GM10847 (cell line): ENCODE data around the gene KCTD17.

Experiments
- POLR2A ChIP-seq: IDR thresholded peaks from 2 replicates; pipeline ENCODE4 v1.6.1; 2011; ENCODE audit not compliant: insufficient read length; ENCODE audit errors: extremely low read depth

The KCTD17 gene

DNA sequence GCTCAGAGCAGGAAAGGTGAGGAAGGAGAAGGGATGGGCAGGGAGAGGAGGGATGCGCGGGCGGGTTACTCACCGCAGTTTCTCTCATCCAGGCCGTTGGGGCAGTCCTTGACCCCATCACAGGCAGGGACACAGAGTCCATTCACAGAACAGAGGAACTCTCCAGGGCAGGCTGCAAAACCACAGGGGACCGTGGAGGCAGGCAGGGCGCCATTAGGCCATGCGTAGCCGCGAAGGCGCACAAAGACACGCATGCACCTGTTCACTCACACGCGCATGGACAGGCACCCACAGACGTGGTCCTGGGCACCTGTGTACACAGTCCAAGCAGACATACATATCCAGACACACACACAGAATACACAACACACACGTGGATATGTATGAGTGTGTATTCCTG, 23.0 kb downstream of the KCTD17 start:
- no peak for TF ChIP-seq POLR2A

DNA sequence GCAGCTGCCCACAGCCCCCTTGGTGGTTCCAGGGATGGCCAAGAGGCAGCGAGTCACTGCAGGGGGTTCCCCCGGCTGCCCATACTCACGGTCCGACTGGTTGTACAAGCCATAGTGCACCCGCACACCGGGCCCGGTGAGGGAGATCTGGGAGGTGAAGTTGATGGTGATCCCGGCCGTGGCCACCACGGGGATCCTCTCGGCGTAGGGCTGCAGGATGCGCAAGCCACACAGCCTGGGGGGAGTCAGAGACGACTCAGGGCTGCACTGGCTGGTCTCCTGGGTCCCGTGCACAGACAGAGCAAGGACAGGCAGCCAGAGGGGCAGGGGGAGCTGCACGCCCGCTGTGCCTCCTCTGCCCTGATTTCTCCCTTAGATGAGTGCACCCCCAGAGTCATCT, 23.5 kb downstream of the KCTD17 start:
- TF ChIP-seq POLR2A, result no peak

DNA sequence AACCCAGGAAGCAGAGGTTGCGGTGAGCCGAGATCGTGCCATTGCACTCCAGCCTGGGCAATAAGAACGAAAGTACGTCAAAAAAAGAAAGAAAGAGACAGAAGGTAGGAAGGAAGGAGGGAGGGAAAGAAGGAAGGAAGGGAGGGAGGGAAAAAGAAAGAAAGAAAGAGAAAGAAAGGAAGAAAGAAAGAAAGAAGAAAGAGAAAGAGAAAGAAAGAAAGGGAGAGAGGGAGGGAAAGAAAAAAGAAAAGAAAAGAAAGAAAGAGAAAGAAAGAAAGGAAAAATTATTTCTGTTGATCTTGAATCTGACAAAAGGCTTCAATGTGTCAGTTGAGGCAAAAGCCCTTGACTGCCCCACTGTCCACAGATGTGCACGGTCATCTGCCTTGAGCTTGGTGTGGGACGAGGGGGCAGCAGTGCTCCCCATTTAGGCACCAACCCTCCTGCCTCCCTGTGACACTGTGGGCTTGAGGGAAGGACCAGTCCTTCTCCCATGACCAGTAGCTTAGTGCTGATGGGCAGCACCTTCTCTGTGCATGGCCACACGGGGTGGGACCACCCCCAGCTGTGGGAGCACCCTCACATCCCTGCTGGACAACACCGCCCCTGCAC, 24.4 kb downstream of the KCTD17 start:
- TF ChIP-seq POLR2A, result no peak

DNA sequence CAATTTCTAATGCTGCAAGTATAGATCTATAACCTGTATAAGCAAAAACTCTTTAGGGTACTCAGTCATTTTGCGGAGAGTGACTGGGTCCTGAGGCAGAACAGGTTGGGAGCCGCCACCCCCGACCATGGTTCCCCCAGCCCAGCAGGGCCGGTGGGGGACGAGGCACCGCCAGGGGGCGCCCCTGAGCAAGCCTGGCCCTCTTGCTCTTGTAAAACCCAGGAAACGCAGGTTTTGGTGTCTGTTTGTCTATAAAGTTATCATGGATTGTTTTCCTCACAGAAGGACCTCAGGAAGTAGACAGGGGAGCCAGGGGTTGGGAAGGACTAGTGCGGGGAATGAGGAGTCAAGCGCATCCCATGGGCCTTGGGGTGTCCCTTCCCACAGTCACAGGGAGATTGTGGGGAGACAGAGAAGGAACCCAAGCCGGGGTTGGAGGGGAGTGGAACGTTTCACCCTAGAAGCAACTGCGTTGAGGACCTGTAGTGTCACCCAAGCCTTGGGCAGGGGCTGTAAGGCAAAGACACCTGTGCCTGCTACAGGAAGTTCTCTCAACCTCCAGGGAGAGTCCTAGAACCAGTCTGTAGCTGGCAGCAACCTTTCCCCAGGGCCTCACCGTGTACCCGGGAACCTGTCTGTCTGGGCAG, 26.4 kb downstream of the KCTD17 start:
- no peak for TF ChIP-seq POLR2A

DNA sequence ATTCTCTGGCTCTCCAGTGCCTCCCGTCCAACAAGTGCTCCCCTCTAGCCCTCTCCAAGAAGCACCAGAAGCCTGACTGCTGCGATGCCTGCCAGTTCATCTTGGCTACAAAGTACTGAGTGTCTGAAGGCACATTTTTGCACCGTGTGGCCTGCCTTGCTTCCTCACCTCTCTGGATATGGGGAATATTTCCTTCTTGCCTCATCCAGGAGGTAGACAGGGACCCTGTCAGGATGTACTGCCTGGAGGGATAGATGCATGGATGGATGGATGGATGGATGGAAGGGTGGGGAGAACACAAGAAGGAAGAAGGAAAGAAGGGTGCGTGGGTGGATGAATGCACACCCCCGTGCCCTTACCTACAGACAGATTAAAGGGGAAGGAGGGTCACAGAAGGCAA, 27.6 kb downstream of the KCTD17 start:
- no peak for TF ChIP-seq POLR2A

DNA sequence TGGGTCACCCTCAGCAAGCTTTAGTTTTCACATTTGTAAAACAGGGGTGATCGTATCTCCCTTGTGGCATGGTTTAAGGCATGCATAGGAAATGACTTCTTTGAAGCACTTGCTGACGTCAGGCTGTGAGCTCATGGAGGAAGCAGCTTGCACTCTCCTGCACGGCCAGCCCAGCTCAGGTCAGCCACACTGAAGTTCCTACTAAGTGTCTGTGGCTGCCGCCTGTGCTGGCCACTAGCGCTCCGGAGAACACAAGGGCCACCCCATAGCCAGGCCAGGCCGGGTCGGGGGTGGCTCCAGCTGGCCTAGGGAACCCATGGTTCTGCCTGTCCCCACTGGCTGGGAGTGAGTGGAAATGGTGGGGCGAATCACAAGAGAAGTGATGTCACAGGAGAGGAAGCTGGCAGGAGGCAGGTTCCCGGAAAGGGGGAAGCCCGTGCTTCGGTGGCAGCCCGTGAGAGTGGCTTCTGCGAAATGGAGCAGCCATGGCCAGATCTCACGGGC, 28.2 kb downstream of the KCTD17 start:
- no peak for TF ChIP-seq POLR2A

DNA sequence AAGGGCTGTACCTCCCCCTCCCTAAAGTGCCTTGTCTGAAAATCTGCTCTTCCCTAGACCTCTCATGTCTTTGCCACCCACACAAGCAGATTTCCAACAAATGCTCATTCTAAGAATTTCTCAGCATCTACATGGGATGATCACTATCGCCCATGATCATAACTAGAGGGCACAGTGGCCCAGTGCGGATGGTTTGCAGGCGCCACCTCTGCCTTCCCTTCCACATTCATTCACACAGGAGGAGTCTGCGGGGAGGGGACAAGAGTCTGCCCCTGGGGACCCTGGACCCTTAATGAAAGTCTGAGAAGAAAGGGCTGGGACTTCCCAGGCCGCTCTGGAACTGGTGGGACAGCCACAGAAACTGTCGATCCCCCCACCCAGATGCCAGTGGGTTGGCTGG, 28.9 kb downstream of the KCTD17 start:
- TF ChIP-seq POLR2A, result no peak

DNA sequence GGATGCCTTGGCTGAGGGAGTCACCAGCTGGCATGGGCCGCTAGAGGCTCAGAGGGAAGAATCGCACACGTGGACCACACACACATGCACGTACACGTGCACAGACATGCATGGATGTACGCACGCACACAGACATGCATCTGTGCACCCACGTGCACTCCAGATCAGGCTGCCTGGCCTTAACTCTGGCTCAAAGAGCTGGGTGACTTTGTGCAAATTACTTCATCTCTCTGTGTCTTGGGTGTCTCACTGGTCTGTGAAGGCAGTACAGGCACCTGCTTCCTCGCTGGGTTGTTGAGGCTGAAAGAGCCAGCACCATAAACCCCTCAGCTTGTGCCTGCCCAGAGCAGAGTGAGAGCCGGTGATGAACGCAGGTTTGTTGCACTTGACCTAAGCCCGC, 29.3 kb downstream of the KCTD17 start:
- TF ChIP-seq POLR2A, result no peak

DNA sequence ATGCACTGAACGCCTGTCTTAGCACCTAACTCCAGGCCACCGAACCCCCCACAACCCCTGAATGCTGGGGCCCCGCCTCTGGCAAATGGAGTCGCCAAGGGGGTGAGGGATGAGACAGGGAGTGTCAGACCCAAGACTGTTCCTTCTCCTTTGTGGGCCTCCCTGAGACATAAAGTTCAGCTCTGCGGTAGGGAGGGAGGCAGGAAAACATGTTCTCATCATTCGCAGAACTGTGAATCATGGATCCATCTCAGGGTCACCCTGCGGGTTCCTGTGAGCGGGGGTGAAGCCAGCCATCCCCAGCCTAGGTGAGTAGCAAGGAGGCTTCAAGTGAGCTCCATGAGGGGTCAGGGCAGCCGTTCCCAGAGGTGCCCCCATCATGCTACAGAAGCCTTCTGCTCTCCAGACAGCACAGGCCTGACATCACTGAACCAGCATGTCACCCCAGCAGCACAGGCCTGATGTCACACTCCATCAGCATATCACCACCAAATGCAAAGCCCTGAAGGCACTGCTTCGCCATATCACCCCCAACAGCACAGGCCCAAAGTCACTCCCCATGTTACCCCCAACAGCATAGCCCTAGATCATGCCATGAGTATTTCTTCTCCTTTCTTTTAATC, 30.8 kb downstream of the KCTD17 start:
- TF ChIP-seq POLR2A, result no peak

DNA sequence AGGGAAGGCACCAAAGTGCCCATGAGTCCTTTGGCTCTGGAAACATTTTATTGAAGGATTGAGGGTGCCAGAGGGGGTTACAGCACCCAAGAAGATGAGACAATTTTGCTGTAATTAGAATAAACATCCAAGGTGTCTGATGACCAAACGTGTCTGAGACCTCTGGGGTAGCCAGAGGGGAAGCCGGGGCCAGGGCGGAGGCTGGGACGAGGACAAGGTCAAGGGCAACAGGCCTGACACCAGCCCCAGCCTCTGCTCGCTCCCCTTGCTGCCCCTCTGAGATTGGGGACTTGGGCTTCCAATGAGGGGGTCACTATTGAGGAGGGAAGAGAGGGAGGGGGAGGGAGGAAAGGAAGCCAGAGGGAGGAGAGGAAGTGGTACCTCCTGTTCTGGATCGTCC, 32.4 kb downstream of the KCTD17 start:
- no peak for TF ChIP-seq POLR2A

DNA sequence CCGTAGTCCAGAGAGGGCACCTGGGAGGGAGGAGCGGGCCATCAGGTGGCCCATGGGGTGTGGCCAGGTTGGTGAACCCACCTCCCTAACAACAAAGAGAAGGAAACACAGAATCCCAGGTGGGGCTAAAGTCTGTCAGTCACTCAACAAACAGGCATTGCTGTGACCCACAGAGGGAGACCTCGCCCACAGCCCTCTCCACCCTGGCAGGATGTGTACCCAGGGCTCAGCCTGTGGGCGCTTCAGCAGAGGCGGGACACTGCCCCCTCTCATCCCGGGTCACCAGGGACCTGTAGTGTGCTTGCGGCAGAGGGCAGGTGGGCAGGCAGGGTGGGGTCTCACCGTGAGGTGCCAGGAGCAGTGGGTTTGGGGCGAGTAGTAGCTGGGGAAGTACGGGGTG, 32.8 kb downstream of the KCTD17 start:
- TF ChIP-seq POLR2A, result no peak

DNA sequence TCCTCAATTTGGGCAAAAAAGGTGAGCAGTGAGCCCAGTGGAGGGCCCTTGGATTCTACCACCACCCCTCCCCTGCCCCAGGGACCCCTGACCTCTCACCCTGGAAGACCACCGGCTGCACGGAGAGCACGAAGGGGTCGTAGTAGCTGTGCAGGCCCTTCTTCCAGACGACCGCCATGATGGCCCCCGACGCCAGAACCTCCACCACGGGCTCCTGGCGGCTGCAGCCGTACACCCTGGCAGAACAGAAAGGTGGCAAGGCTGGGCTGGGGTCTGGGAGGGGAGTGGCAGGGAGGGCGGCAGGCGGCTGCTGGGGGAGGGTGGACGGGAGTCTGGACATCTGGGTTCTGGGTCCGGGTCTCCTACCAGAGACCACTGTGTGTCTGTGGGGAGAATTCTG, 34.6 kb downstream of the KCTD17 start:
- TF ChIP-seq POLR2A, result no peak

DNA sequence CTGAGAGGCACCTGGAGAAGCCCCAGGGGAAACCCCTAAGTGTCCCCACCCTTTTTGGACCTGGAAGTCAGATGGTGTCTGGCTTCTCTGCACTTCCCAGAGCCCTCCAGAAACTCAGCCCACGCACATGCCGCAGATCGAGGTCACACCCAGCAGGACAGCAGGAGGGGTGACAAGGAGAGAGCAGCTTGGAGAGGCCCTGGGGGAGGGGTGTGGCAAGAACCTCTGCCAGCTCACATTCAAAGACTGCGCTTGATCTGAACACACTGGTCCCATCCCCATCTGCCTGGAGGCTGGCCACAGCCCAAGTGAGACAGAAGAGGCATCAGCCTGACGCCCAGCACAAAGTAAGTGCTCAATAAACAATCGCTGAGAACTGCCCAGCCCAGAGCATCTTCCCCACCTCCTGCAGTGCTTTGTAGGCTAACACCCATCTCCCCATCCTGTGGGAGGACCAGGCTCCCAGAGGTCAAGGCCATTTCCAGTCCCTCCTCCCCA, 36.6 kb downstream of the KCTD17 start:
- no peak for TF ChIP-seq POLR2A

DNA sequence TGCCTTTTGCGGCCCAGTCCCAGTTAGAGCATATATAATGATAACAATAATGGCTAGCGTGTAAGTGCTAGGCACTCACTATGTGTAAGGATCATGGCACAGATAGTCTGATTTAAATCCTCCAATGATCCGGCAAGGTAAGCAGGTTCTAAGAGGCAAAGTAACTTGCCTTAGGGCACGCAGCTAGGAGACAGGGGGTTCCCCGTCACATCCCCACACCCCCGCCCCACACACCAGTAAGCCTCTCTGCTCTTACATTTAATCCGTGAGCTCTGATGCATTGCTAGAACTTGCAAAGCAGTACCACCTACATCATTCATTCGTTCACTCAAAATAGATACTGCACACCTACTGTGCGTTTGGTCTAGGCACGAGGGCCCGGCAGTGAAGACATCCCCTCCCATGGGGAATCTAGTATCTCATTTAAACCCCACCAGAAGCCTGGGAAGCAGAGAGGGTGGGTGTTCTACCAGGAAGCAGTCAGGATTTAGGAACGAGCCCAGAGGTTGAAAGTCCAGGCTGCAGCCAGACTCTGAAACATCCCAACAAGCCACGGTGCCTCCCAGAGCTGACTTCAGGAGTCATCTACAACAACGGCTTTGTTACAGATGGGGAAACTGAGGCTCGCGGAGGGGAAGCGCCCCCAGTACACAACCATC, 37.3 kb downstream of the KCTD17 start:
- TF ChIP-seq POLR2A, result no peak

DNA sequence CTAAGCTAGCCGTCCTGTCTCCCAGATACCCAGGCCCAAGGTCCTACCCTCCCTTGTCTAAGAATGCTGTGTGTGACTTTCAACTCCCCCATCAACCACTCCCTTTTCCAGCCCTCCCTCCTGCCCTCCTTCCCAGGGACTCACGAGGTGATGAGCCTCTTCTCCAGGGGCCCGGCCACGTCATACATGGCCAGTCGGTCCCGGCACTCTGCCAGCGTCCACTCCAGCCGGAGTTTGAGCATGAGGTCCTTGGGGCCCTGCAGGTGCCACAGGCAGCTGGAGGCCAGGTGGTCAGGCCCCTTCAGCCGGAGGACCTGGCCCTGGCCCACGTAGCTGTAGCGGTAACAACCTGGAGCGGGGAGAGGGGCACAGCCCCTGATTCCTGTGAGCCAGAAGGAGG, 37.9 kb downstream of the KCTD17 start:
- TF ChIP-seq POLR2A, result no peak
